Ovary (tissue), 9 donors: ENCODE data around the gene RASA3. TPM values are rescaled to one million over a fixed set of nuclear protein-coding genes. Genes with fewer than 3 reads are reported as not detected.

Experiments used
- DNase-seq, 5 donors: peaks; one replicate each; pipeline ENCODE4 v3.0.0-alpha.2; 2019 to 2020
- H3K27ac ChIP-seq, 2 donors: fragments of 200-600 bp; one replicate each; pipeline versions ENCODE4 v1.5.1 to v1.8.0; 2019 to 2022
- H3K27me3 ChIP-seq: fragments of 200-600 bp; one replicate; pipeline ENCODE4 v1.8.0; 2022
- H3K36me3 ChIP-seq: fragments of 200-600 bp; sonication (generic); one replicate; pipeline ENCODE4 v1.5.1; 2019
- H3K4me1 ChIP-seq: one replicate; pipeline ENCODE4 v1.8.1; 2013; ENCODE audit warnings: mild to moderate bottlenecking, moderate library complexity; ENCODE audit not compliant: insufficient read depth
- H3K4me3 ChIP-seq: fragments of 200-600 bp; sonication (generic); one replicate; pipeline ENCODE4 v1.5.1; 2017
- H3K9me3 ChIP-seq, 2 donors: fragments of 200-600 bp in 1 of 2; sonication (generic) in 1 of 2; one replicate each; pipeline versions ENCODE4 v1.5.1 to v1.8.1; 2013 to 2019; ENCODE audit warnings: mild to moderate bottlenecking in 1 of 2, moderate library complexity in 1 of 2
- CTCF ChIP-seq, 3 donors: fragments of 450-650 bp in 2 of 3; fragments of 200-600 bp in 1 of 3; IDR thresholded peaks; one replicate each; pipeline versions ENCODE4 v1.5.1 to v1.8.0; 2016 to 2022; ENCODE audit warnings: antibody characterized with exemption in 3 of 3, mild to moderate bottlenecking in 1 of 3
- EP300 ChIP-seq: sonication (generic); formaldehyde crosslinking; IDR thresholded peaks from one replicate; pipeline ENCODE4 v1.6.1; 2017; ENCODE audit warnings: antibody characterized with exemption
- POLR2A ChIP-seq: fragments of 450-650 bp; IDR thresholded peaks from one replicate; pipeline ENCODE4 v1.6.1; 2017; ENCODE audit warnings: antibody characterized with exemption, mild to moderate bottlenecking, moderate library complexity
- WGBS, 3 donors: extraction: QIAGEN DNeasy Blood & Tissue Kit in 1 of 3; methylation state at CpG; one replicate each; pipeline versions ENCODE4 v1.1.5 to v1.1.7; 2013 to 2017; 5-methylcytosine and 5-hydroxymethylcytosine counted together
- intact Hi-C, 4 donors: fragments of 100-400 bp; cut with DNase I; formaldehyde crosslinking; loops; one replicate each; pipeline versions ENCODE4 v1.11.0 to v1.15.1; 2022 to 2023
- polyA plus RNA-seq, 2 donors: library from polyadenylated mRNA; stranded (reverse); fragments of 200-250 nt in 1 of 2; fragments of 350-450 nt in 1 of 2; fragmentation: Illumina TruSeq in 1 of 2; extraction: RNeasy Lipid Tissue Mini Kit (QIAGEN cat#74804) in 1 of 2; gene quantifications; one replicate each; pipeline ENCODE4 v1.2.3, GENCODE V29; 2013 to 2014
- total RNA-seq, 7 donors: library from RNA; depleted of rRNA in 2 of 7; stranded (reverse); fragments of >200 nt in 2 of 7; fragmentation: NEBNext Ultra II Directional in 3 of 7; extraction: Animal tissue kit (Norgen Biotek cat#: 25700) in 3 of 7; gene quantifications; one replicate each; pipeline versions ENCODE4 v1.1.0 to v1.2.4, GENCODE V29; 2016 to 2023
- donor health status: DM: no; HTN: no; CAD: no; lungs with moderate emphysema.
- donor health status: DM: no; HTN: no; CAD: no.
- donor health status: Bipolar disorder and iron deficiency.
- donor health status: DM: yes; HTN: yes; CAD: no.
- donor health status: DM: no; HTN: no; CAD: no.
- donor health status: DM: yes; HTN: yes; CAD: no.

The RASA3 gene
- total and polyA plus RNA-seq, 9 donors = 5.4 to 16.9 (median 9.4) TPM

GRCh38 chr13:114026481-114026880, 105.9 kb downstream of the RASA3 start:
- peaks cover 14% of the 10 kb centered on the region for H3K4me1 ChIP-seq
- no peak for DNase-seq
- 80 to 95% (median 89%) methylated on average over 11 of the region's 11 CpGs for WGBS, 3 donors
- no peaks in the 10 kb centered on the region for H3K9me3 ChIP-seq
- TF ChIP-seq CTCF (IDR thresholded peaks at IDR 0.05) = no peak
- TF ChIP-seq POLR2A = no peak
- TF ChIP-seq EP300 = no peak
- intact Hi-C loops = loop anchor here in 1 of 4 donors (5.0 kb wide), 1 partner anchor 201 kb away; no protein-coding TSS in a partner anchor
- no peaks in the 10 kb centered on the region for H3K36me3 ChIP-seq
- peak overlapping the region in 1 of 2 donors; percentile 1 for H3K27ac ChIP-seq
- H3K27me3 ChIP-seq = no peaks in the 10 kb centered on the region
- no peak overlapping the region for H3K4me3 ChIP-seq

- WGBS, 3 donors = 20 to 27% (median 23%) methylated on average over 25 of the region's 25 CpGs
- TF ChIP-seq POLR2A = no peak
- peak in 1 of 3 donors; percentile 9 for TF ChIP-seq CTCF (IDR thresholded peaks at IDR 0.05)
- intact Hi-C loops = loop anchor here in 1 of 4 donors (5.0 kb wide), 1 partner anchor 201 kb away; no protein-coding TSS in a partner anchor
- H3K27ac ChIP-seq = peak overlapping the region in 1 of 2 donors; percentile 35
- peaks cover 13% of the 10 kb centered on the region for H3K4me1 ChIP-seq
- H3K36me3 ChIP-seq = no peaks in the 10 kb centered on the region
- H3K9me3 ChIP-seq = no peaks in the 10 kb centered on the region
- H3K27me3 ChIP-seq = no peaks in the 10 kb centered on the region
- H3K4me3 ChIP-seq = no peak overlapping the region
- DNase-seq = peak; percentile 65 to 81 (median 71)
These were observed 106.5 kb downstream of the RASA3 start for GRCh38 chr13:114025714-114026431.

GRCh38 chr13:114025405-114025713, 107.1 kb downstream of the RASA3 start:
- no peak for DNase-seq
- Histone ChIP-seq H3K4me1 (peaks cover 13% of the 10 kb centered on the region), H3K27ac (no peak overlapping the region), H3K9me3 (no peaks in the 10 kb centered on the region), H3K27me3 (no peaks in the 10 kb centered on the region), H3K36me3 (no peaks in the 10 kb centered on the region), H3K4me3 (no peak overlapping the region)
- WGBS, 3 donors = 16 to 26% (median 22%) methylated on average over 4 of the region's 4 CpGs
- intact Hi-C loops = loop anchor here in 1 of 4 donors (5.0 kb wide), 1 partner anchor 202 kb away; no protein-coding TSS in a partner anchor
- TF ChIP-seq EP300 = no peak
- no peak for TF ChIP-seq POLR2A
- TF ChIP-seq CTCF (IDR thresholded peaks at IDR 0.05) = no peak

- WGBS, 3 donors = 87 to 89% (median 88%) methylated on average over 35 of the region's 35 CpGs
- no peaks in the 10 kb centered on the region for H3K9me3 ChIP-seq
- H3K4me1 ChIP-seq = peaks cover 13% of the 10 kb centered on the region
- H3K27ac ChIP-seq = no peak overlapping the region
- no peaks in the 10 kb centered on the region for H3K27me3 ChIP-seq
- no peak overlapping the region for H3K4me3 ChIP-seq
- no peak for DNase-seq
- intact Hi-C loops = loop anchor here in 1 of 4 donors (5.0 kb wide), 1 partner anchor 202 kb away; no protein-coding TSS in a partner anchor
- no peak for TF ChIP-seq EP300
- TF ChIP-seq POLR2A = no peak
- TF ChIP-seq CTCF (IDR thresholded peaks at IDR 0.05) = no peak
- no peaks in the 10 kb centered on the region for H3K36me3 ChIP-seq
These were observed 107.6 kb downstream of the RASA3 start for GRCh38 chr13:114024603-114025404.
